B cell (primary cell): ENCODE results near the gene CLCN3. TPM values are rescaled to one million over a fixed set of nuclear protein-coding genes. Genes with fewer than 3 reads are reported as not detected.

Experiments used
- ATAC-seq: fragments of 200-7000 bp; cut with Tn5 transposase; one replicate; pipeline ENCODE4 v1.10.0; 2021; ENCODE audit warnings: low read depth, mild to moderate bottlenecking, moderate number of reproducible peaks, moderate library complexity
- CTCF ChIA-PET: fragments of 350-600 bp; sonication (Branson Sonifier 250); formaldehyde crosslinking; loops from one replicate; lab custom pipeline; 2021; ENCODE audit warnings: antibody characterized with exemption, inconsistent platforms; lab: Charles Lee
- POLR2A ChIA-PET: fragments of 350-600 bp; sonication (Branson Sonifier 250); formaldehyde crosslinking; loops from one replicate; lab custom pipeline; 2021; ENCODE audit warnings: antibody characterized with exemption; lab: Charles Lee
- DNase-seq: peaks from one replicate; pipeline ENCODE4 v3.0.0; 2013
- H2AFZ ChIP-seq: 2 replicates; pipeline ENCODE4 v1.6.1; 2012; ENCODE audit warnings: mild to moderate bottlenecking, low read depth, low read length; ENCODE audit not compliant: insufficient read depth, poor library complexity, severe bottlenecking
- H3K27ac ChIP-seq, 2 donors: 1 replicate in 1 of 2; 2 replicates in 1 of 2; pipeline ENCODE4 v1.5.1; 2012 to 2013; ENCODE audit warnings: low read length in 2 of 2, mild to moderate bottlenecking in 2 of 2, moderate library complexity in 1 of 2
- H3K27me3 ChIP-seq, 4 experiments: fragments of 200-600 bp in 1 of 4; sonication (generic) in 1 of 4; replicated peaks in 1 of 4; 1 replicate in 2 of 4; 2 replicates in 2 of 4; pipeline versions ENCODE4 v1.6.1 to v1.7.0; 2013 to 2016; ENCODE audit warnings: low read length in 3 of 4, mild to moderate bottlenecking in 2 of 4, mixed read lengths in 1 of 4, moderate library complexity in 1 of 4; ENCODE audit not compliant: insufficient read depth in 4 of 4, control insufficient read depth in 3 of 4; ENCODE audit errors: control extremely low read depth in 1 of 4
- H3K36me3 ChIP-seq, 2 experiments: replicated peaks in 1 of 2; 1 replicate in 1 of 2; 2 replicates in 1 of 2; pipeline versions ENCODE4 v1.6.1 to v1.7.1; 2013; ENCODE audit warnings: low read length in 1 of 2; ENCODE audit not compliant: insufficient read depth in 2 of 2, control insufficient read depth in 1 of 2; ENCODE audit errors: control extremely low read depth in 1 of 2, extremely low read depth in 1 of 2
- H3K4me1 ChIP-seq, 2 donors: fragments of 200-600 bp in 1 of 2; sonication (generic) in 1 of 2; 1 replicate in 1 of 2; 2 replicates in 1 of 2; pipeline versions ENCODE4 v1.5.1 to v1.6.1; 2013 to 2017; ENCODE audit warnings: low read length in 2 of 2; ENCODE audit not compliant: control insufficient read depth in 2 of 2, insufficient read depth in 2 of 2
- H3K4me2 ChIP-seq: replicated peaks from 2 replicates; pipeline ENCODE3; 2012; ENCODE audit warnings: mild to moderate bottlenecking, low read depth, low read length; ENCODE audit not compliant: poor library complexity, severe bottlenecking
- H3K4me3 ChIP-seq, 5 experiments: fragments of 200-600 bp in 1 of 5; sonication (generic) in 1 of 5; 1 replicate in 3 of 5; 2 replicates in 2 of 5; pipeline versions ENCODE4 v1.5.1 to v1.7.0; 2011 to 2016; ENCODE audit warnings: low read length in 4 of 5, mild to moderate bottlenecking in 4 of 5, low read depth in 2 of 5, control low read depth in 1 of 5, moderate library complexity in 1 of 5; ENCODE audit not compliant: insufficient read depth in 1 of 5; ENCODE audit errors: control extremely low read depth in 1 of 5, extremely low read depth in 1 of 5
- H3K79me2 ChIP-seq: fragments of 200-600 bp; sonication (generic); one replicate; pipeline ENCODE4 v1.6.0; 2016; ENCODE audit warnings: low read length; ENCODE audit not compliant: control insufficient read depth, insufficient read depth
- H3K9ac ChIP-seq: fragments of 200-600 bp; sonication (generic); 2 replicates; pipeline ENCODE4 v1.6.1; 2017; ENCODE audit warnings: mild to moderate bottlenecking, low read length, moderate library complexity
- H3K9me3 ChIP-seq, 3 donors: one replicate each; pipeline versions ENCODE4 v1.6.1 to v1.7.1; 2013; ENCODE audit warnings: low read length in 2 of 3; ENCODE audit not compliant: control insufficient read depth in 2 of 3, insufficient read depth in 1 of 3; ENCODE audit errors: control extremely low read depth in 1 of 3
- H4K20me1 ChIP-seq: 2 replicates; pipeline ENCODE4 v1.6.0; 2012; ENCODE audit warnings: mild to moderate bottlenecking, low read length; ENCODE audit not compliant: insufficient read depth, control insufficient read depth, poor library complexity, severe bottlenecking
- H3K27ac Mint-ChIP-seq: one replicate; pipeline ENCODE4 v1.8.0; 2021; ENCODE audit warnings: mixed read lengths
- H3K27me3 Mint-ChIP-seq: one replicate; pipeline ENCODE4 v1.8.0; 2021; ENCODE audit warnings: mixed read lengths
- H3K4me1 Mint-ChIP-seq: one replicate; pipeline ENCODE4 v1.8.0; 2021; ENCODE audit warnings: mixed read lengths
- H3K4me3 Mint-ChIP-seq: one replicate; pipeline ENCODE4 v1.8.0; 2021; ENCODE audit warnings: mixed read lengths
- H3K9me3 Mint-ChIP-seq: one replicate; pipeline ENCODE4 v1.8.0; 2022; ENCODE audit warnings: mixed read lengths; ENCODE audit not compliant: insufficient read depth
- EZH2 ChIP-seq: IDR thresholded peaks from 2 replicates; pipeline ENCODE4 v1.6.1; 2012; ENCODE audit warnings: borderline replicate concordance, low read depth, mild to moderate bottlenecking, moderate library complexity, low read length; ENCODE audit not compliant: insufficient read depth, poor library complexity, severe bottlenecking
- WGBS: methylation state at CpG from one replicate; pipeline ENCODE4 v1.1.5; 2013; ENCODE audit warnings: missing lambda C conversion rate; ENCODE audit not compliant: insufficient coverage; 5-methylcytosine and 5-hydroxymethylcytosine counted together
- intact Hi-C: fragments of 100-400 bp; cut with micrococcal nuclease; formaldehyde crosslinking; loops from one replicate; pipeline ENCODE4 v1.10.0; 2022
- polyA plus RNA-seq: library from polyadenylated mRNA; depleted of rRNA; stranded (reverse); fragments of >200 nt; gene quantifications from 2 replicates; pipeline ENCODE4 v1.2.3, GENCODE V29; 2012
- total RNA-seq, 2 donors: library from RNA; stranded (reverse); fragments of 120-200 nt in 1 of 2; gene quantifications; 1 replicate in 1 of 2; 2 replicates in 1 of 2; pipeline versions ENCODE4 v1.2.3 to v1.2.4, GENCODE V29; 2013 to 2022
- TF ChIP-seq, protein P1 (sequence below): fragments of 200-600 bp; IDR thresholded peaks from one replicate; pipeline ENCODE4 v1.8.0; 2022; ENCODE audit warnings: antibody characterized with exemption, mild to moderate bottlenecking

The CLCN3 gene
- total and polyA plus RNA-seq, 2 donors (not counting 1 experiment from before 2014, with no cell fraction given): 5.0 to 32.7 TPM

- ATAC-seq (no peak), DNase-seq (no peak)
- Histone ChIP-seq H3K4me2 (no peak overlapping the region), H3K79me2 (no peaks in the 10 kb centered on the region), H2AFZ (no peak overlapping the region), H3K4me1 (no peaks in the 10 kb centered on the region), H3K9me3 (peaks cover 0 to 1% (median 0%) of the 10 kb centered on the region in 3 donors), H3K9ac (no peak overlapping the region), H3K4me3 (no peak overlapping the region), H3K36me3 (peaks cover 4 to 13% of the 10 kb centered on the region in 2 experiments), H3K27ac (no peak overlapping the region), H3K27me3 (no peaks in the 10 kb centered on the region), H4K20me1 (no peaks in the 10 kb centered on the region)
- H3K27ac Mint-ChIP-seq: no peak overlapping the region
- ChIA-PET POLR2A (no interaction called here), CTCF (no interaction called here)
- no peaks in the 10 kb centered on the region for H3K27me3 Mint-ChIP-seq
- H3K4me3 Mint-ChIP-seq: no peak overlapping the region
- peaks cover 7% of the 10 kb centered on the region for H3K4me1 Mint-ChIP-seq
- TF ChIP-seq EZH2: no peak
- TF ChIP-seq, protein P1, sequence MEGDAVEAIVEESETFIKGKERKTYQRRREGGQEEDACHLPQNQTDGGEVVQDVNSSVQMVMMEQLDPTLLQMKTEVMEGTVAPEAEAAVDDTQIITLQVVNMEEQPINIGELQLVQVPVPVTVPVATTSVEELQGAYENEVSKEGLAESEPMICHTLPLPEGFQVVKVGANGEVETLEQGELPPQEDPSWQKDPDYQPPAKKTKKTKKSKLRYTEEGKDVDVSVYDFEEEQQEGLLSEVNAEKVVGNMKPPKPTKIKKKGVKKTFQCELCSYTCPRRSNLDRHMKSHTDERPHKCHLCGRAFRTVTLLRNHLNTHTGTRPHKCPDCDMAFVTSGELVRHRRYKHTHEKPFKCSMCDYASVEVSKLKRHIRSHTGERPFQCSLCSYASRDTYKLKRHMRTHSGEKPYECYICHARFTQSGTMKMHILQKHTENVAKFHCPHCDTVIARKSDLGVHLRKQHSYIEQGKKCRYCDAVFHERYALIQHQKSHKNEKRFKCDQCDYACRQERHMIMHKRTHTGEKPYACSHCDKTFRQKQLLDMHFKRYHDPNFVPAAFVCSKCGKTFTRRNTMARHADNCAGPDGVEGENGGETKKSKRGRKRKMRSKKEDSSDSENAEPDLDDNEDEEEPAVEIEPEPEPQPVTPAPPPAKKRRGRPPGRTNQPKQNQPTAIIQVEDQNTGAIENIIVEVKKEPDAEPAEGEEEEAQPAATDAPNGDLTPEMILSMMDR: no peak
- intact Hi-C loops: no loop called here
- H3K9me3 Mint-ChIP-seq: no peaks in the 10 kb centered on the region
- no CpG with 5 or more reads among the region's 5 CpGs for WGBS
Observed at GRCh38 chr4:169698331-169698730, 78.0 kb downstream of the CLCN3 start.

GRCh38 chr4:169707958-169708643 is 87.7 kb downstream of the CLCN3 start:
- H3K4me3 ChIP-seq: no peak overlapping the region
- H4K20me1 ChIP-seq: no peaks in the 10 kb centered on the region
- peaks cover 7 to 29% of the 10 kb centered on the region in 2 experiments for H3K36me3 ChIP-seq
- no peak for ATAC-seq
- TF ChIP-seq, protein P1: no peak
- no peak for TF ChIP-seq EZH2
- no peak overlapping the region for H3K9ac ChIP-seq
- Mint-ChIP-seq H3K4me1 (no peaks in the 10 kb centered on the region), H3K4me3 (no peak overlapping the region), H3K27ac (no peak overlapping the region), H3K27me3 (no peaks in the 10 kb centered on the region), H3K9me3 (no peaks in the 10 kb centered on the region)
- intact Hi-C loops: no loop called here
- no peaks in the 10 kb centered on the region for H3K27me3 ChIP-seq
- no peaks in the 10 kb centered on the region for H3K9me3 ChIP-seq
- no peaks in the 10 kb centered on the region for H3K4me1 ChIP-seq
- no peak overlapping the region for H3K27ac ChIP-seq
- no peak overlapping the region for H3K4me2 ChIP-seq
- ChIA-PET POLR2A (no interaction called here), CTCF (no interaction called here)
- no peak for DNase-seq
- no peak overlapping the region for H2AFZ ChIP-seq
- no CpG with 5 or more reads among the region's 2 CpGs for WGBS
- H3K79me2 ChIP-seq: no peaks in the 10 kb centered on the region
